H1 (cell line): Measurements from ENCODE around the gene NYAP2. TPM values are rescaled to one million over a fixed set of nuclear protein-coding genes. Genes with fewer than 3 reads are reported as not detected.

ENCODE experiments used
- CTCF ChIA-PET: fragments of 300-600 bp; sonication (Branson Sonifier 250); formaldehyde crosslinking; loops from one replicate; lab custom pipeline; 2021; ENCODE audit not compliant: partially characterized antibody; lab: Charles Lee
- POLR2A ChIA-PET: fragments of 300-600 bp; sonication (Branson Sonifier 250); formaldehyde crosslinking; loops from one replicate; lab custom pipeline; 2021; ENCODE audit warnings: inconsistent platforms; ENCODE audit not compliant: partially characterized antibody; lab: Charles Lee
- DNase-seq, 2 experiments: peaks; one replicate each; pipeline versions ENCODE4 v3.0.0 to v3.0.0-alpha.2; 2010 to 2022; ENCODE audit warnings: low spot score in 2 of 2, low read depth in 1 of 2, mixed read lengths in 1 of 2
- FAIRE-seq: peaks from 2 replicates; lab custom pipeline; 2011; peaks lifted over from hg19 to GRCh38; lab: Jason Lieb, UNC
- H2AFZ ChIP-seq: 2 replicates; pipeline ENCODE4 v1.8.1; 2012; ENCODE audit warnings: low read length, inconsistent platforms
- H2AK5ac ChIP-seq: 2 replicates; pipeline ENCODE4 v1.6.1; 2013; ENCODE audit warnings: low read depth, low read length
- H2BK120ac ChIP-seq: replicated peaks from 2 replicates; pipeline ENCODE3; 2013; ENCODE audit warnings: low read depth, low read length, inconsistent platforms
- H2BK12ac ChIP-seq: 2 replicates; pipeline ENCODE4 v1.6.1; 2013; ENCODE audit warnings: low read depth, low read length
- H2BK15ac ChIP-seq: 2 replicates; pipeline ENCODE4 v1.6.1; 2013; ENCODE audit warnings: low read length
- H2BK20ac ChIP-seq: 2 replicates; pipeline ENCODE4 v1.6.1; 2013; ENCODE audit warnings: low read length
- H2BK5ac ChIP-seq: 2 replicates; pipeline ENCODE4 v1.6.1; 2013; ENCODE audit warnings: low read depth, low read length
- H3K14ac ChIP-seq: 2 replicates; pipeline ENCODE4 v1.6.1; 2013; ENCODE audit warnings: inconsistent platforms; ENCODE audit not compliant: insufficient read length
- H3K18ac ChIP-seq: 2 replicates; pipeline ENCODE4 v1.6.1; 2013; ENCODE audit warnings: low read length; ENCODE audit errors: extremely low read depth
- H3K23ac ChIP-seq: 2 replicates; pipeline ENCODE4 v1.6.1; 2013; ENCODE audit warnings: inconsistent platforms; ENCODE audit not compliant: insufficient read length
- H3K23me2 ChIP-seq: 2 replicates; pipeline ENCODE4 v1.6.1; 2013; ENCODE audit warnings: low read depth, low read length
- H3K27ac ChIP-seq: 2 replicates; pipeline ENCODE4 v1.6.1; 2011; ENCODE audit warnings: low read depth, low read length, inconsistent platforms
- H3K27me3 ChIP-seq, 4 experiments: replicated peaks in 1 of 4; 1 replicate in 1 of 4; 2 replicates in 3 of 4; pipeline versions ENCODE4 v1.6.1 to v1.8.1; 2011 to 2013; ENCODE audit warnings: low read length in 3 of 4, mild to moderate bottlenecking in 3 of 4, inconsistent platforms in 2 of 4, mixed read lengths in 2 of 4, moderate library complexity in 1 of 4; ENCODE audit not compliant: control insufficient read depth in 3 of 4, insufficient read depth in 3 of 4; ENCODE audit errors: extremely low read depth in 1 of 4
- H3K36me3 ChIP-seq, 4 experiments: 2 replicates each; pipeline versions ENCODE4 v1.6.1 to v1.8.1; 2011 to 2013; ENCODE audit warnings: mild to moderate bottlenecking in 4 of 4, low read length in 3 of 4, moderate library complexity in 2 of 4, control low read depth in 1 of 4, inconsistent platforms in 1 of 4; ENCODE audit not compliant: insufficient read depth in 4 of 4, control insufficient read depth in 2 of 4
- H3K4ac ChIP-seq: replicated peaks from 2 replicates; pipeline ENCODE3; 2013; ENCODE audit warnings: low read length, low read depth, mixed read lengths, inconsistent platforms; ENCODE audit not compliant: insufficient read length
- H3K4me1 ChIP-seq, 4 experiments: replicated peaks in 1 of 4; 1 replicate in 1 of 4; 2 replicates in 3 of 4; pipeline versions ENCODE4 v1.6.1 to v1.8.1; 2011 to 2013; ENCODE audit warnings: low read length in 3 of 4, inconsistent platforms in 2 of 4, mixed read lengths in 1 of 4; ENCODE audit not compliant: insufficient read depth in 4 of 4, control insufficient read depth in 3 of 4
- H3K4me2 ChIP-seq, 2 experiments: 2 replicates each; pipeline versions ENCODE4 v1.6.1 to v1.8.1; 2011 to 2013; ENCODE audit warnings: low read depth in 2 of 2, low read length in 2 of 2, control low read depth in 1 of 2, inconsistent platforms in 1 of 2, mild to moderate bottlenecking in 1 of 2; ENCODE audit not compliant: insufficient read depth in 1 of 2
- H3K4me3 ChIP-seq, 4 experiments: fragments of 200-600, 300-600 bp in 1 of 4; sonication (generic), shearing (Covaris generic), sonication (Bioruptor Twin) in 1 of 4; 2 replicates each; pipeline versions ENCODE4 v1.5.1 to v1.8.1; 2011 to 2016; ENCODE audit warnings: low read length in 4 of 4, low read depth in 3 of 4, control low read depth in 2 of 4, inconsistent platforms in 2 of 4, mild to moderate bottlenecking in 2 of 4, mixed read lengths in 1 of 4, moderate library complexity in 1 of 4; ENCODE audit not compliant: insufficient read depth in 2 of 4; ENCODE audit errors: extremely low read depth in 1 of 4
- H3K56ac ChIP-seq: replicated peaks from 2 replicates; pipeline ENCODE3; 2013; ENCODE audit warnings: low read depth, mild to moderate bottlenecking, mixed read lengths, low read length, inconsistent platforms; ENCODE audit not compliant: insufficient read length
- H3K79me1 ChIP-seq: 2 replicates; pipeline ENCODE4 v1.6.1; 2013; ENCODE audit warnings: low read depth, low read length, control low read depth
- H3K79me2 ChIP-seq, 2 experiments: 2 replicates each; pipeline versions ENCODE4 v1.6.1 to v1.8.1; 2012 to 2013; ENCODE audit warnings: low read length in 2 of 2, mild to moderate bottlenecking in 2 of 2, inconsistent platforms in 1 of 2; ENCODE audit not compliant: insufficient read depth in 2 of 2, control insufficient read depth in 1 of 2
- H3K9ac ChIP-seq, 4 experiments: replicated peaks in 1 of 4; 1 replicate in 1 of 4; 2 replicates in 3 of 4; pipeline versions ENCODE4 v1.6.1 to v1.8.1; 2011 to 2013; ENCODE audit warnings: low read depth in 3 of 4, low read length in 3 of 4, control low read depth in 2 of 4, mild to moderate bottlenecking in 2 of 4, moderate library complexity in 2 of 4, inconsistent platforms in 1 of 4; ENCODE audit errors: extremely low read depth in 1 of 4
- H3K9me3 ChIP-seq, 2 experiments: 2 replicates each; pipeline versions ENCODE4 v1.6.1 to v1.8.1; 2012 to 2013; ENCODE audit warnings: mild to moderate bottlenecking in 2 of 2, moderate library complexity in 2 of 2, control low read depth in 1 of 2, inconsistent platforms in 1 of 2, low read depth in 1 of 2, low read length in 1 of 2, mixed read lengths in 1 of 2; ENCODE audit not compliant: insufficient read depth in 2 of 2
- H4K20me1 ChIP-seq, 2 experiments: replicated peaks in 1 of 2; 2 replicates each; pipeline versions ENCODE3 to v1.8.1; 2011 to 2013; ENCODE audit warnings: inconsistent platforms in 2 of 2, low read length in 2 of 2, mild to moderate bottlenecking in 1 of 2; ENCODE audit not compliant: insufficient read depth in 2 of 2, control insufficient read depth in 1 of 2
- H4K5ac ChIP-seq: 2 replicates; pipeline ENCODE4 v1.6.1; 2013; ENCODE audit warnings: low read length, low read depth, mixed read lengths, inconsistent platforms; ENCODE audit not compliant: insufficient read length
- H4K8ac ChIP-seq: 2 replicates; pipeline ENCODE4 v1.8.0; 2013; ENCODE audit warnings: mild to moderate bottlenecking, moderate library complexity, low read length, inconsistent platforms; ENCODE audit not compliant: insufficient read depth; ENCODE audit errors: extremely low read depth
- H4K91ac ChIP-seq: replicated peaks from 2 replicates; pipeline ENCODE3; 2013; ENCODE audit warnings: low read length, mixed read lengths, inconsistent platforms; ENCODE audit not compliant: insufficient read length
- ATF2 ChIP-seq: IDR thresholded peaks from 2 replicates; pipeline ENCODE4 v1.6.1; 2012; ENCODE audit warnings: low read length, inconsistent platforms
- CBX8 ChIP-seq: fragments of 300-800, 300-1000 bp; sonication (generic); IDR thresholded peaks from 2 replicates; pipeline ENCODE4 v1.7.1; 2016; ENCODE audit warnings: low read depth, low read length, borderline replicate concordance
- TBP ChIP-seq: IDR thresholded peaks from 2 replicates; pipeline ENCODE4 v1.6.1; 2011; ENCODE audit warnings: low read depth, low read length, improper control_type of control experiment
- WGBS, 2 experiments: shearing (Covaris generic) in 1 of 2; methylation state at CpG; one replicate each; pipeline versions ENCODE4 v1.1.6 to v1.1.7; 2013 to 2015; ENCODE audit warnings: low lambda C conversion rate in 2 of 2, mixed read lengths in 2 of 2, inconsistent platforms in 1 of 2, low coverage in 1 of 2, missing lambda C conversion rate in 1 of 2; ENCODE audit not compliant: insufficient replicate concordance in 2 of 2, insufficient coverage in 1 of 2, insufficient read length in 1 of 2; ENCODE audit errors: extremely low coverage in 1 of 2, missing lambda C conversion rate in 1 of 2; 5-methylcytosine and 5-hydroxymethylcytosine counted together
- polyA plus RNA-seq, 7 experiments: library from polyadenylated mRNA; depleted of rRNA in 3 of 7; stranded (reverse) in 5 of 7; unstranded in 2 of 7; fragments of >200 nt in 5 of 7; fragments of 200-250 nt in 2 of 7; gene quantifications; 1 replicate in 5 of 7; 2 replicates in 1 of 7; 4 replicates in 1 of 7; pipeline versions ENCODE4 v1.2.1 to v1.2.3, GENCODE V29; 2011 to 2013; ENCODE audit warnings: missing spikeins in 2 of 7, mixed read lengths in 2 of 7
- total RNA-seq: library from RNA; stranded (reverse); fragmentation: NEBNext Ultra II Directional; extraction: Animal tissue kit (Norgen Biotek cat#: 25700); gene quantifications from 2 replicates; pipeline ENCODE4 v1.2.1, GENCODE V29; 2021

Gene NYAP2
- total and polyA plus RNA-seq, 2 of the 8 experiments (the other 6 are each of a cell fraction or from before 2014, with no cell fraction given): not detected

- Histone ChIP-seq H2AFZ (no peak overlapping the region), H3K27me3 (no peaks in the 10 kb centered on the region), H3K79me1 (no peaks in the 10 kb centered on the region), H3K23me2 (no peaks in the 10 kb centered on the region), H3K14ac (no peak overlapping the region), H4K91ac (no peak overlapping the region), H2BK12ac (no peak overlapping the region), H4K5ac (no peak overlapping the region), H3K4me1 (peaks cover 0 to 9% (median 2%) of the 10 kb centered on the region in 4 experiments; a peak in 1 of 7 replicates), H3K79me2 (no peaks in the 10 kb centered on the region), H3K9ac (no peak overlapping the region), H3K18ac (no peak overlapping the region), H4K20me1 (no peaks in the 10 kb centered on the region), H3K36me3 (no peaks in the 10 kb centered on the region), H3K9me3 (no peaks in the 10 kb centered on the region), H3K4ac (no peak overlapping the region), H3K23ac (no peak overlapping the region), H2BK120ac (no peak overlapping the region), H3K56ac (no peak overlapping the region), H3K27ac (no peak overlapping the region), H3K4me3 (no peak overlapping the region), H2BK5ac (no peak overlapping the region), H2BK15ac (no peak overlapping the region), H3K4me2 (no peak overlapping the region), H2AK5ac (no peak overlapping the region), H4K8ac (no peak overlapping the region), H2BK20ac (no peak overlapping the region)
- 97% methylated on average over 4 of the region's 4 CpGs; no CpG with 5 or more reads in 1 of the 2 experiments for WGBS, 2 experiments
- FAIRE-seq: no peak
- ChIA-PET CTCF (no interaction called here), POLR2A (interaction anchor here (0.6 kb wide), 1 partner anchor 153 kb away, joined by 3 read pairs; no protein-coding TSS in a partner anchor)
- TF ChIP-seq CBX8 (no peak), TBP (no peak), ATF2 (no peak)
- DNase-seq: no peak
Measured at GRCh38 chr2:225381609-225382008, 17.9 kb upstream of the NYAP2 start.
